ENCODE measurements around the gene NHEJ1. TPM values are rescaled to one million over a fixed set of nuclear protein-coding genes. Genes with fewer than 3 reads are reported as not detected.
A peak's percentile ranks its signal among the peaks of the same experiment; 100 is the strongest.

Gene NHEJ1
- total RNA-seq, 2 experiments from 2014 or later = 12.7 to 14.3 TPM

- no peak overlapping the region for H3K27ac ChIP-seq (ENCODE audit: low read depth, low read length, poor library complexity, severe bottlenecking)
- peak; percentile 11 for DNase-seq (ENCODE audit: low spot score)
- H4K20me1 ChIP-seq (ENCODE audit: insufficient read depth, low read length) = no peaks in the 10 kb centered on the region
- ChIA-PET POLR2A (interaction anchor here (0.6 kb wide), 1 partner anchor 166 kb away, joined by 9 read pairs; no protein-coding TSS in a partner anchor), CTCF (ENCODE audit: unreplicated experiment) (interaction anchor here (0.5 kb wide), 1 partner anchor 453 kb away, joined by 3 read pairs; the partner anchor contains the start of gene GMPPA)
- H3K36me3 ChIP-seq (ENCODE audit: insufficient read depth, low read length) = no peaks in the 10 kb centered on the region
- no peak overlapping the region for H3K4me3 ChIP-seq (ENCODE audit: low read depth, low read length, poor library complexity, severe bottlenecking)
- no peak overlapping the region for H2AFZ ChIP-seq (ENCODE audit: low read length)
- no peaks in the 10 kb centered on the region for H3K79me2 ChIP-seq (ENCODE audit: insufficient read depth, low read depth, low read length)
- TF ChIP-seq EZH2phosphoT487 (IDR thresholded peaks at IDR 0.05; ENCODE audit: borderline replicate concordance, low read depth, low read length) = no peak
- TF ChIP-seq, protein P1, sequence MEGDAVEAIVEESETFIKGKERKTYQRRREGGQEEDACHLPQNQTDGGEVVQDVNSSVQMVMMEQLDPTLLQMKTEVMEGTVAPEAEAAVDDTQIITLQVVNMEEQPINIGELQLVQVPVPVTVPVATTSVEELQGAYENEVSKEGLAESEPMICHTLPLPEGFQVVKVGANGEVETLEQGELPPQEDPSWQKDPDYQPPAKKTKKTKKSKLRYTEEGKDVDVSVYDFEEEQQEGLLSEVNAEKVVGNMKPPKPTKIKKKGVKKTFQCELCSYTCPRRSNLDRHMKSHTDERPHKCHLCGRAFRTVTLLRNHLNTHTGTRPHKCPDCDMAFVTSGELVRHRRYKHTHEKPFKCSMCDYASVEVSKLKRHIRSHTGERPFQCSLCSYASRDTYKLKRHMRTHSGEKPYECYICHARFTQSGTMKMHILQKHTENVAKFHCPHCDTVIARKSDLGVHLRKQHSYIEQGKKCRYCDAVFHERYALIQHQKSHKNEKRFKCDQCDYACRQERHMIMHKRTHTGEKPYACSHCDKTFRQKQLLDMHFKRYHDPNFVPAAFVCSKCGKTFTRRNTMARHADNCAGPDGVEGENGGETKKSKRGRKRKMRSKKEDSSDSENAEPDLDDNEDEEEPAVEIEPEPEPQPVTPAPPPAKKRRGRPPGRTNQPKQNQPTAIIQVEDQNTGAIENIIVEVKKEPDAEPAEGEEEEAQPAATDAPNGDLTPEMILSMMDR (conservative IDR thresholded peaks at IDR 0.05; ENCODE audit: low read length) = no peak
- H3K9me2 ChIP-seq (ENCODE audit: insufficient read depth, low read length) = no peaks in the 10 kb centered on the region
- no peaks in the 10 kb centered on the region for H3K9me3 ChIP-seq (ENCODE audit: low read length)
- intact Hi-C loops (cut with micrococcal nuclease; ENCODE audit: unreplicated experiment) = no loop called here
- H3K4me1 ChIP-seq (ENCODE audit: insufficient read depth, low read length, poor library complexity, severe bottlenecking) = no peaks in the 10 kb centered on the region
- BruUV-seq (replicated peaks) = no TSS peak
- H3K4me2 ChIP-seq (ENCODE audit: low read length) = no peak overlapping the region
These were observed 114.6 kb downstream of the NHEJ1 start for GRCh38 chr2:219045937-219046550.

- intact Hi-C loops (cut with micrococcal nuclease; ENCODE audit: unreplicated experiment) = no loop called here
- Histone ChIP-seq H3K4me2 (ENCODE audit: low read length) (no peak overlapping the region), H3K9me2 (ENCODE audit: insufficient read depth, low read length) (no peaks in the 10 kb centered on the region), H3K4me3 (ENCODE audit: low read depth, low read length, poor library complexity, severe bottlenecking) (no peak overlapping the region), H3K4me1 (ENCODE audit: insufficient read depth, low read length, poor library complexity, severe bottlenecking) (no peaks in the 10 kb centered on the region), H4K20me1 (ENCODE audit: insufficient read depth, low read length) (no peaks in the 10 kb centered on the region), H3K79me2 (ENCODE audit: insufficient read depth, low read depth, low read length) (no peaks in the 10 kb centered on the region), H3K9me3 (ENCODE audit: low read length) (no peaks in the 10 kb centered on the region), H3K36me3 (ENCODE audit: insufficient read depth, low read length) (no peaks in the 10 kb centered on the region), H3K27ac (ENCODE audit: low read depth, low read length, poor library complexity, severe bottlenecking) (no peak overlapping the region), H2AFZ (ENCODE audit: low read length) (no peak overlapping the region)
- BruUV-seq (replicated peaks) = no TSS peak
- POLR2A ChIA-PET = interaction anchor here (0.8 kb wide), 1 partner anchor 61 kb away, joined by 3 read pairs; no protein-coding TSS in a partner anchor
- no peak for TF ChIP-seq EZH2phosphoT487 (IDR thresholded peaks at IDR 0.05; ENCODE audit: borderline replicate concordance, low read depth, low read length)
- TF ChIP-seq, protein P1 (conservative IDR thresholded peaks at IDR 0.05; ENCODE audit: low read length) = no peak
- DNase-seq (ENCODE audit: low spot score) = no peak
- CTCF ChIA-PET (ENCODE audit: unreplicated experiment) = interaction anchor here (0.5 kb wide), 1 partner anchor 46 kb away, joined by 8 read pairs; no protein-coding TSS in a partner anchor
These were observed 117.9 kb downstream of the NHEJ1 start for GRCh38 chr2:219042750-219043149.

DNA sequence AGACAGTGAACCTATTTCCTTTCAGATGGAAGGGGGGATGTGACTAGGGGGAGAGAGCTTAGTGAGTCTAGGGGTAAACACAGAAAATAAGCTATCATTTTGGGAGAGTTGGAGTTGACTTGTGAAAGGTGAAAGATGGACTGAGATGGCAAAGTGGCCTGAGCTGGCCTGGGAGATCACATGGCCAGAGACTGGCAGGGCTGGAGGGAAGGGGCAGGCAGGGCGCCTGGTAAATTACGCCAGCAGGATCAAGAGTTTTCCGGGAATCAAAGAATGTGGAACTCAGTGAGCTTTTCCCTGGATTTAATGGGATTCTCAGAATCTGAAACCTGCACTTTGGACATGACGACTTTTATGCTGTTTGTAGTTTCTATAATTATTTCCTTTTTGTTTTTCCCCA lies 118.5 kb downstream of the NHEJ1 start:
- Histone ChIP-seq H4K20me1 (ENCODE audit: insufficient read depth, low read length) (no peaks in the 10 kb centered on the region), H3K36me3 (ENCODE audit: insufficient read depth, low read length) (no peaks in the 10 kb centered on the region), H3K79me2 (ENCODE audit: insufficient read depth, low read depth, low read length) (no peaks in the 10 kb centered on the region), H2AFZ (ENCODE audit: low read length) (no peak overlapping the region), H3K27ac (ENCODE audit: low read depth, low read length, poor library complexity, severe bottlenecking) (no peak overlapping the region), H3K4me1 (ENCODE audit: insufficient read depth, low read length, poor library complexity, severe bottlenecking) (no peaks in the 10 kb centered on the region), H3K9me3 (ENCODE audit: low read length) (no peaks in the 10 kb centered on the region), H3K4me2 (ENCODE audit: low read length) (no peak overlapping the region), H3K9me2 (ENCODE audit: insufficient read depth, low read length) (no peaks in the 10 kb centered on the region), H3K4me3 (ENCODE audit: low read depth, low read length, poor library complexity, severe bottlenecking) (no peak overlapping the region)
- CTCF ChIA-PET (ENCODE audit: unreplicated experiment) = interaction anchor here (0.6 kb wide), 1 partner anchor 60 kb away, joined by 3 read pairs; no protein-coding TSS in a partner anchor
- no peak for DNase-seq (ENCODE audit: low spot score)
- TF ChIP-seq EZH2phosphoT487 (IDR thresholded peaks at IDR 0.05; ENCODE audit: borderline replicate concordance, low read depth, low read length) = no peak
- TF ChIP-seq, protein P1 (conservative IDR thresholded peaks at IDR 0.05; ENCODE audit: low read length) = no peak
- POLR2A ChIA-PET = interaction anchor here (0.7 to 0.8 kb wide), 2 partner anchors 62 to 1252 kb away, joined by 3 to 4 read pairs; no protein-coding TSS in a partner anchor
- intact Hi-C loops (cut with micrococcal nuclease; ENCODE audit: unreplicated experiment) = no loop called here
- BruUV-seq (replicated peaks) = no TSS peak
